IMR-90 (cell line): ENCODE results near the gene C8A. TPM values are rescaled to one million over a fixed set of nuclear protein-coding genes. Genes with fewer than 3 reads are reported as not detected.

Source experiments
- ATAC-seq: fragments of 200-7000 bp; cut with Tn5 transposase; 2 replicates; pipeline ENCODE4 v1.9.1; 2020; ENCODE audit warnings: low read depth, mild to moderate bottlenecking, moderate library complexity
- BruUV-seq: library from RNA; stranded (reverse); fragments of 400-500 nt; replicated peaks from 2 replicates; lab custom pipeline; 2021; lab: Mats Ljungman, UMichigan
- CTCF ChIA-PET: fragments of 300-600 bp; formaldehyde crosslinking; extraction: SDS; loops from one replicate; lab custom pipeline; 2021; ENCODE audit warnings: antibody characterized with exemption; lab: Yijun Ruan, JAX
- POLR2A ChIA-PET: fragments of 300-600 bp; sonication (Branson Sonifier 250); formaldehyde crosslinking; loops from one replicate; lab custom pipeline; 2022; ENCODE audit warnings: antibody characterized with exemption; ENCODE audit not compliant: unreplicated experiment; lab: Charles Lee
- DNase-seq: peaks from one replicate; pipeline ENCODE4 v3.0.0; 2013
- H2AFZ ChIP-seq: replicated peaks from 2 replicates; pipeline ENCODE3; 2013; ENCODE audit warnings: low read length, mild to moderate bottlenecking; ENCODE audit not compliant: poor library complexity
- H2AK5ac ChIP-seq: 2 replicates; pipeline ENCODE4 v1.6.1; 2013; ENCODE audit warnings: low read depth, low read length, inconsistent platforms
- H2AK9ac ChIP-seq: replicated peaks from 2 replicates; pipeline ENCODE3; 2013; ENCODE audit warnings: mild to moderate bottlenecking, low read depth, low read length, moderate library complexity; ENCODE audit not compliant: poor library complexity
- H2BK120ac ChIP-seq: 2 replicates; pipeline ENCODE4 v1.6.1; 2013; ENCODE audit warnings: low read depth, low read length, inconsistent platforms
- H2BK15ac ChIP-seq: 3 replicates; pipeline ENCODE4 v1.6.1; 2013; ENCODE audit warnings: low read depth, low read length, inconsistent platforms
- H2BK20ac ChIP-seq: 2 replicates; pipeline ENCODE4 v1.6.1; 2013; ENCODE audit warnings: low read depth, mild to moderate bottlenecking, inconsistent platforms, low read length, moderate library complexity
- H2BK5ac ChIP-seq: 2 replicates; pipeline ENCODE4 v1.6.1; 2013; ENCODE audit warnings: mild to moderate bottlenecking, low read depth, low read length, inconsistent platforms; ENCODE audit not compliant: poor library complexity, severe bottlenecking
- H3K14ac ChIP-seq: replicated peaks from 2 replicates; pipeline ENCODE4 v1.6.1; 2013; ENCODE audit warnings: low read depth, low read length, inconsistent platforms
- H3K18ac ChIP-seq: 2 replicates; pipeline ENCODE4 v1.6.1; 2013; ENCODE audit warnings: low read depth, low read length, control low read depth
- H3K23ac ChIP-seq: 2 replicates; pipeline ENCODE4 v1.6.1; 2013; ENCODE audit warnings: low read depth, low read length, inconsistent platforms
- H3K27ac ChIP-seq: 2 replicates; pipeline ENCODE4 v1.5.1; 2013; ENCODE audit warnings: mild to moderate bottlenecking, control low read depth, low read length; ENCODE audit not compliant: insufficient read depth
- H3K27me3 ChIP-seq: 2 replicates; pipeline ENCODE4 v1.6.1; 2013; ENCODE audit warnings: low read length; ENCODE audit not compliant: control insufficient read depth, insufficient read depth
- H3K36me3 ChIP-seq: 2 replicates; pipeline ENCODE4 v1.6.1; 2013; ENCODE audit warnings: low read length, mixed read lengths; ENCODE audit not compliant: control insufficient read depth, insufficient read depth
- H3K4ac ChIP-seq: 2 replicates; pipeline ENCODE4 v1.6.1; 2013; ENCODE audit warnings: low read depth, low read length, inconsistent platforms
- H3K4me1 ChIP-seq: 2 replicates; pipeline ENCODE4 v1.6.1; 2013; ENCODE audit warnings: low read length, mixed read lengths; ENCODE audit not compliant: control insufficient read depth, insufficient read depth
- H3K4me2 ChIP-seq: 2 replicates; pipeline ENCODE4 v1.6.1; 2013; ENCODE audit warnings: low read depth, mild to moderate bottlenecking, control low read depth, low read length, moderate library complexity
- H3K4me3 ChIP-seq: 2 replicates; pipeline ENCODE4 v1.5.1; 2013; ENCODE audit warnings: low read depth, mild to moderate bottlenecking, control low read depth, low read length, moderate library complexity; ENCODE audit not compliant: insufficient read depth
- H3K56ac ChIP-seq: 2 replicates; pipeline ENCODE4 v1.6.1; 2013; ENCODE audit warnings: low read length, inconsistent platforms; ENCODE audit not compliant: insufficient read depth; ENCODE audit errors: extremely low read depth
- H3K79me1 ChIP-seq, 2 experiments: 2 replicates each; pipeline ENCODE4 v1.6.1; 2013; ENCODE audit warnings: low read length in 2 of 2, inconsistent platforms in 1 of 2, low read depth in 1 of 2
- H3K9ac ChIP-seq: 2 replicates; pipeline ENCODE4 v1.6.1; 2013; ENCODE audit warnings: low read depth, low read length, control low read depth
- H3K9me1 ChIP-seq: 2 replicates; pipeline ENCODE4 v1.6.1; 2013; ENCODE audit warnings: low read length, inconsistent platforms; ENCODE audit not compliant: insufficient read depth
- H3K9me3 ChIP-seq: 2 replicates; pipeline ENCODE4 v1.6.1; 2013; ENCODE audit warnings: low read length; ENCODE audit not compliant: control insufficient read depth, insufficient read depth
- H4K20me1 ChIP-seq: 2 replicates; pipeline ENCODE4 v1.6.1; 2013; ENCODE audit warnings: low read length, inconsistent platforms; ENCODE audit not compliant: insufficient read depth
- H4K5ac ChIP-seq: 2 replicates; pipeline ENCODE4 v1.6.1; 2013; ENCODE audit warnings: mild to moderate bottlenecking, low read depth, low read length, control low read depth
- H4K8ac ChIP-seq, 2 experiments: 2 replicates each; pipeline ENCODE4 v1.6.1; 2013; ENCODE audit warnings: low read depth in 2 of 2, low read length in 2 of 2, control low read depth in 1 of 2, inconsistent platforms in 1 of 2
- H4K91ac ChIP-seq: 2 replicates; pipeline ENCODE4 v1.6.1; 2013; ENCODE audit warnings: low read depth, low read length, inconsistent platforms; ENCODE audit not compliant: insufficient read depth
- CHD1 ChIP-seq: IDR thresholded peaks from 2 replicates; pipeline ENCODE4 v1.6.1; 2012; ENCODE audit warnings: low read depth, low read length, improper control_type of control experiment
- USF2 ChIP-seq: fragments of 150-350 bp; IDR thresholded peaks from 2 replicates; pipeline ENCODE4 v1.6.1; 2017; ENCODE audit warnings: mild to moderate bottlenecking, antibody characterized with exemption, low read length, low read depth
- WGBS, 2 experiments: methylation state at CpG; one replicate each; pipeline versions ENCODE4 v1.1.5 to v1.1.7; 2013; ENCODE audit warnings: missing lambda C conversion rate in 2 of 2; ENCODE audit not compliant: insufficient read length in 1 of 2; ENCODE audit errors: extremely low coverage in 2 of 2; 5-methylcytosine and 5-hydroxymethylcytosine counted together
- dilution Hi-C: fragments of 300-500 bp; cut with HindIII; formaldehyde crosslinking; loops from one replicate; pipeline ENCODE4 v1.14.3; 2018; ENCODE audit warnings: low sequenced_read_pairs; ENCODE audit not compliant: unreplicated experiment
- in situ Hi-C: fragments of 300-500 bp; cut with MboI; formaldehyde crosslinking; loops from 3 replicates; pipeline ENCODE4 v1.14.3; 2019; ENCODE audit warnings: low sequenced_read_pairs, inconsistent platforms, mixed read lengths
- intact Hi-C: fragments of 100-400 bp; cut with micrococcal nuclease; formaldehyde crosslinking; loops from 2 replicates; pipeline ENCODE4 v1.10.0; 2022
- polyA plus RNA-seq, 3 experiments: library from polyadenylated mRNA; depleted of rRNA; stranded (reverse); fragments of >200 nt; gene quantifications; 2 replicates each; pipeline ENCODE4 v1.2.3, GENCODE V29; 2012; ENCODE audit warnings: low replicate concordance in 1 of 3
- total RNA-seq: library from RNA; depleted of rRNA; stranded (reverse); fragments of >200 nt; gene quantifications from 2 replicates; pipeline ENCODE4 v1.2.3, GENCODE V29; 2012

The C8A gene
- total and polyA plus RNA-seq, 2 of the 4 experiments (the other 2 are of a cell fraction) = not detected

- no peak overlapping the region for H3K18ac ChIP-seq
- no TSS peak for BruUV-seq
- no peak overlapping the region for H3K4ac ChIP-seq
- H4K5ac ChIP-seq = no peak overlapping the region
- no peak overlapping the region for H2BK20ac ChIP-seq
- peak; percentile 17; the same call in 1 of the 2 replicates for TF ChIP-seq USF2
- TF ChIP-seq CHD1 = no peak
- H2BK120ac ChIP-seq = no peak overlapping the region
- no peak overlapping the region for H2BK15ac ChIP-seq
- no peak overlapping the region for H3K23ac ChIP-seq
- 89% methylated on average over 3 of the region's 7 CpGs; no CpG with 5 or more reads in 1 of the 2 experiments for WGBS, 2 experiments
- H3K4me2 ChIP-seq = no peak overlapping the region
- no peaks in the 10 kb centered on the region; the same call in 1 of the 2 replicates for H3K9me1 ChIP-seq
- ATAC-seq (peak; percentile 48), DNase-seq (peak; percentile 50)
- H2AK9ac ChIP-seq = no peak overlapping the region
- H4K91ac ChIP-seq = no peak overlapping the region
- no peak overlapping the region for H3K56ac ChIP-seq
- intact Hi-C loops (no loop called here), dilution Hi-C loops (no loop called here), in situ Hi-C loops (no loop called here)
- H3K14ac ChIP-seq = 0 out of 2 replicates have a peak overlapping the region, but pooled peaks have one; percentile 21
- H3K36me3 ChIP-seq = no peaks in the 10 kb centered on the region
- H3K9ac ChIP-seq = no peak overlapping the region
- POLR2A ChIA-PET = no interaction called here
- peaks cover 5% of the 10 kb centered on the region; the same call in 1 of the 2 replicates for H3K4me1 ChIP-seq
- H3K27me3 ChIP-seq = 0 out of 2 replicates have a peak, but pooled peaks cover 2% of the 10 kb centered on the region
- peak overlapping the region; percentile 38 for H2AFZ ChIP-seq
- no peaks in the 10 kb centered on the region for H4K20me1 ChIP-seq
- no peaks in the 10 kb centered on the region for H3K79me1 ChIP-seq
- CTCF ChIA-PET = interaction anchor here (1.3 kb wide), 1 partner anchor 22 kb away, joined by 3 read pairs; no protein-coding TSS in a partner anchor
- no peaks in the 10 kb centered on the region for H3K9me3 ChIP-seq
- H2BK5ac ChIP-seq = no peak overlapping the region
- no peak overlapping the region for H3K4me3 ChIP-seq
- no peak overlapping the region for H3K27ac ChIP-seq
- no peak overlapping the region for H2AK5ac ChIP-seq
- H4K8ac ChIP-seq = no peak overlapping the region
Measured at GRCh38 chr1:56911098-56911938, 56.7 kb downstream of the C8A start.
